Astrocyte of the spinal cord (primary cell): Measurements from ENCODE around the gene AHNAK.

Experiments used
- DNase-seq: peaks from one replicate; pipeline ENCODE4 v3.0.0; 2011; ENCODE audit warnings: low read depth, low spot score
- H3K4me3 ChIP-seq: 2 replicates; pipeline ENCODE4 v1.5.1; 2011; ENCODE audit warnings: low read depth, mild to moderate bottlenecking, low read length, moderate library complexity
- CTCF ChIP-seq: IDR thresholded peaks from 2 replicates; pipeline ENCODE4 v1.5.1; 2012; ENCODE audit warnings: low read depth, mild to moderate bottlenecking, low read length, inconsistent platforms
- in situ Hi-C: cut with HindIII; loops from 2 replicates; pipeline ENCODE4 v1.10.0; 2017; ENCODE audit warnings: low sequenced_read_pairs

AHNAK gene

GRCh38 chr11:62546244-62546928, at the start of gene AHNAK:
TSS of gene AHNAK (minus strand) at chr11:62546806. CDS start at chr11:62536098, 10,708 bp downstream.
- TF ChIP-seq CTCF: no peak
- in situ Hi-C loops: no loop called here
- peak within 1 kb of the TSS; percentile 91 for H3K4me3 ChIP-seq
- DNase-seq: peak; percentile 74

GRCh38 chr11:62595124-62595523, 48.5 kb upstream of the AHNAK start:
- in situ Hi-C loops: no loop called here
- DNase-seq: no peak
- no peak for TF ChIP-seq CTCF
- H3K4me3 ChIP-seq: no peak overlapping the region

GRCh38 chr11:62593434-62594044, 46.9 kb upstream of the AHNAK start:
- in situ Hi-C loops: no loop called here
- peak; percentile 65 for DNase-seq
- H3K4me3 ChIP-seq: no peak overlapping the region
- peak; percentile 78 for TF ChIP-seq CTCF

- no peak for TF ChIP-seq CTCF
- H3K4me3 ChIP-seq: no peak overlapping the region
- in situ Hi-C loops: no loop called here
- DNase-seq: no peak
These were observed 46.4 kb upstream of the AHNAK start for GRCh38 chr11:62592989-62593421.

- no peak for DNase-seq
- no peak for TF ChIP-seq CTCF
- H3K4me3 ChIP-seq: peak overlapping the region; percentile 93
- in situ Hi-C loops: no loop called here
These were observed 45.7 kb upstream of the AHNAK start for GRCh38 chr11:62592146-62592815.

- peak; percentile 99 for DNase-seq
- in situ Hi-C loops: no loop called here
- H3K4me3 ChIP-seq: peak within 1 kb of the TSS; percentile 93
- no peak for TF ChIP-seq CTCF
These were observed 45.0 kb upstream of the AHNAK start, which contains the start of gene TUT1 for GRCh38 chr11:62591448-62592145. TSS of gene TUT1 (minus strand) at chr11:62591523. CDS start at chr11:62591485, 38 bp downstream.
